ENCODE results near the gene SERINC5. TPM values are rescaled to one million over a fixed set of nuclear protein-coding genes. Genes with fewer than 3 reads are reported as not detected.

The SERINC5 gene
- total and polyA plus RNA-seq, 2 of the 4 experiments (the other 2 are of a cell fraction): 5.0 to 8.1 TPM

GRCh38 chr5:80277191-80277590, 21.3 kb upstream of the SERINC5 start:
- no peak overlapping the region for H3K4ac ChIP-seq (ENCODE audit: low read depth, low read length)
- H3K23ac ChIP-seq (ENCODE audit: low read depth, low read length): no peak overlapping the region
- BruUV-seq (replicated peaks): no TSS peak
- no peaks in the 10 kb centered on the region for H3K36me3 ChIP-seq (ENCODE audit: control insufficient read depth, insufficient read depth, low read length)
- no peak overlapping the region for H4K8ac ChIP-seq (ENCODE audit: low read depth in 2 of 2, low read length in 2 of 2)
- H2AK9ac ChIP-seq (replicated peaks; ENCODE audit: low read depth, low read length, poor library complexity): no peak overlapping the region
- H3K4me3 ChIP-seq (ENCODE audit: insufficient read depth, low read depth, low read length): no peak overlapping the region
- WGBS, 2 experiments (ENCODE audit: extremely low coverage in 2 of 2, insufficient read length in 1 of 2): no CpG with 5 or more reads among the region's 2 CpGs
- no peak overlapping the region for H2BK5ac ChIP-seq (ENCODE audit: low read depth, low read length, poor library complexity, severe bottlenecking)
- H3K4me2 ChIP-seq (ENCODE audit: low read depth, low read length): no peak overlapping the region
- no peaks in the 10 kb centered on the region for H3K79me1 ChIP-seq (ENCODE audit: low read depth in 1 of 2, low read length in 2 of 2)
- in situ Hi-C loops (cut with MboI; ENCODE audit: low sequenced_read_pairs) (no loop called here), dilution Hi-C loops (cut with HindIII; ENCODE audit: low sequenced_read_pairs, unreplicated experiment) (no loop called here), intact Hi-C loops (cut with micrococcal nuclease) (no loop called here)
- H3K27me3 ChIP-seq (ENCODE audit: control insufficient read depth, insufficient read depth, low read length): peaks cover 5% of the 10 kb centered on the region
- H2AFZ ChIP-seq (replicated peaks; ENCODE audit: low read length, poor library complexity): no peak overlapping the region
- H3K14ac ChIP-seq (replicated peaks; ENCODE audit: low read depth, low read length): no peak overlapping the region
- DNase-seq: no peak
- no peak for ATAC-seq (ENCODE audit: low read depth)
- no peak overlapping the region for H2BK20ac ChIP-seq (ENCODE audit: low read depth, low read length)
- H3K4me1 ChIP-seq (ENCODE audit: control insufficient read depth, insufficient read depth, low read length): no peaks in the 10 kb centered on the region
- no peak overlapping the region for H2BK120ac ChIP-seq (ENCODE audit: low read depth, low read length)
- no peak overlapping the region for H3K18ac ChIP-seq (ENCODE audit: low read depth, low read length)
- no peaks in the 10 kb centered on the region for H3K9me1 ChIP-seq (ENCODE audit: insufficient read depth, low read length)
- no peak overlapping the region for H2AK5ac ChIP-seq (ENCODE audit: low read depth, low read length)
- H3K56ac ChIP-seq (ENCODE audit: extremely low read depth, insufficient read depth, low read length): no peak overlapping the region
- no peak overlapping the region for H4K91ac ChIP-seq (ENCODE audit: insufficient read depth, low read depth, low read length)
- no peaks in the 10 kb centered on the region for H4K20me1 ChIP-seq (ENCODE audit: insufficient read depth, low read length)
- H2BK15ac ChIP-seq (ENCODE audit: low read depth, low read length): no peak overlapping the region
- no peak for TF ChIP-seq RCOR1 (IDR thresholded peaks at IDR 0.05; ENCODE audit: insufficient replicate concordance, low read length)
- TF ChIP-seq MAZ (IDR thresholded peaks at IDR 0.05; ENCODE audit: borderline replicate concordance, low read depth, low read length): no peak
- TF ChIP-seq BHLHE40 (IDR thresholded peaks at IDR 0.05; ENCODE audit: low read depth, low read length): no peak
- no peak for TF ChIP-seq RFX5 (IDR thresholded peaks at IDR 0.05; ENCODE audit: low read depth, low read length)
- no peak for TF ChIP-seq FOS (IDR thresholded peaks at IDR 0.05; ENCODE audit: low read depth, low read length)
- no peak for TF ChIP-seq CTCF (conservative IDR thresholded peaks at IDR 0.05; ENCODE audit: low read depth, low read length)
- TF ChIP-seq POLR2A (IDR thresholded peaks at IDR 0.05; ENCODE audit: low read depth, low read length): no peak
- TF ChIP-seq, protein P1, sequence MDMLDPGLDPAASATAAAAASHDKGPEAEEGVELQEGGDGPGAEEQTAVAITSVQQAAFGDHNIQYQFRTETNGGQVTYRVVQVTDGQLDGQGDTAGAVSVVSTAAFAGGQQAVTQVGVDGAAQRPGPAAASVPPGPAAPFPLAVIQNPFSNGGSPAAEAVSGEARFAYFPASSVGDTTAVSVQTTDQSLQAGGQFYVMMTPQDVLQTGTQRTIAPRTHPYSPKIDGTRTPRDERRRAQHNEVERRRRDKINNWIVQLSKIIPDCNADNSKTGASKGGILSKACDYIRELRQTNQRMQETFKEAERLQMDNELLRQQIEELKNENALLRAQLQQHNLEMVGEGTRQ (IDR thresholded peaks at IDR 0.05; ENCODE audit: low read depth, low read length): no peak
- TF ChIP-seq CEBPB (IDR thresholded peaks at IDR 0.05; ENCODE audit: low read depth, low read length): no peak
- no peak for TF ChIP-seq ELK1 (IDR thresholded peaks at IDR 0.05; ENCODE audit: borderline replicate concordance, low read depth, low read length)
- TF ChIP-seq CHD1 (IDR thresholded peaks at IDR 0.05; ENCODE audit: low read depth, low read length): no peak
- TF ChIP-seq NFE2L2 (IDR thresholded peaks at IDR 0.05; ENCODE audit: low read depth, low read length): no peak
- TF ChIP-seq RAD21 (IDR thresholded peaks at IDR 0.05; ENCODE audit: low read length): no peak
- no peak for TF ChIP-seq MXI1 (IDR thresholded peaks at IDR 0.05; ENCODE audit: borderline replicate concordance, low read depth, low read length)
- CTCF ChIA-PET: interaction anchor here (0.6 kb wide), 1 partner anchor 95 kb away, joined by 3 read pairs; no protein-coding TSS in a partner anchor
- no peaks in the 10 kb centered on the region for H3K9me3 ChIP-seq (ENCODE audit: control insufficient read depth, insufficient read depth, low read length)
- POLR2A ChIA-PET (ENCODE audit: unreplicated experiment): no interaction called here
- no peak overlapping the region for H3K27ac ChIP-seq (ENCODE audit: insufficient read depth, low read length)
- H3K9ac ChIP-seq (ENCODE audit: low read depth, low read length): no peak overlapping the region
- no peak overlapping the region for H4K5ac ChIP-seq (ENCODE audit: low read depth, low read length)
